ENCODE data around the gene TCF21. TPM values are rescaled to one million over a fixed set of nuclear protein-coding genes. Genes with fewer than 3 reads are reported as not detected.

Gene TCF21
- total and polyA plus RNA-seq, 2 of the 4 experiments (the other 2 are of a cell fraction), result 6.6 to 10.0 TPM

GRCh38 chr6:133844709-133845108 is 44.2 kb upstream of the TCF21 start:
- no peak overlapping the region for H3K27ac ChIP-seq (ENCODE audit: insufficient read depth, low read length)
- intact Hi-C loops (cut with micrococcal nuclease), result no loop called here
- H3K23ac ChIP-seq (ENCODE audit: low read depth, low read length), result no peak overlapping the region
- H2AFZ ChIP-seq (replicated peaks; ENCODE audit: low read length, poor library complexity), result no peak overlapping the region
- ATAC-seq (ENCODE audit: low read depth), result no peak
- no peak overlapping the region for H2AK5ac ChIP-seq (ENCODE audit: low read depth, low read length)
- H2BK120ac ChIP-seq (ENCODE audit: low read depth, low read length), result no peak overlapping the region
- H3K9ac ChIP-seq (ENCODE audit: low read depth, low read length), result no peak overlapping the region
- POLR2A ChIA-PET (ENCODE audit: unreplicated experiment), result no interaction called here
- H3K56ac ChIP-seq (ENCODE audit: extremely low read depth, insufficient read depth, low read length), result no peak overlapping the region
- H3K4me3 ChIP-seq (ENCODE audit: insufficient read depth, low read depth, low read length), result no peak overlapping the region
- H3K27me3 ChIP-seq (ENCODE audit: control insufficient read depth, insufficient read depth, low read length), result no peaks in the 10 kb centered on the region
- H4K91ac ChIP-seq (ENCODE audit: insufficient read depth, low read depth, low read length), result no peak overlapping the region
- H3K4me1 ChIP-seq (ENCODE audit: control insufficient read depth, insufficient read depth, low read length), result no peaks in the 10 kb centered on the region
- TF ChIP-seq BHLHE40 (IDR thresholded peaks at IDR 0.05; ENCODE audit: low read depth, low read length) (no peak), NFE2L2 (IDR thresholded peaks at IDR 0.05; ENCODE audit: low read depth, low read length) (no peak)
- no peak overlapping the region for H2BK20ac ChIP-seq (ENCODE audit: low read depth, low read length)
- no peak for DNase-seq
- dilution Hi-C loops (cut with HindIII; ENCODE audit: low sequenced_read_pairs, unreplicated experiment), result no loop called here
- no peak overlapping the region for H3K4ac ChIP-seq (ENCODE audit: low read depth, low read length)
- no peaks in the 10 kb centered on the region for H4K20me1 ChIP-seq (ENCODE audit: insufficient read depth, low read length)
- no TSS peak for BruUV-seq (replicated peaks)
- H3K36me3 ChIP-seq (ENCODE audit: control insufficient read depth, insufficient read depth, low read length), result no peaks in the 10 kb centered on the region
- no peak overlapping the region for H4K5ac ChIP-seq (ENCODE audit: low read depth, low read length)
- no peak overlapping the region for H2AK9ac ChIP-seq (replicated peaks; ENCODE audit: low read depth, low read length, poor library complexity)
- no peaks in the 10 kb centered on the region for H3K9me1 ChIP-seq (ENCODE audit: insufficient read depth, low read length)
- H3K79me1 ChIP-seq (ENCODE audit: low read depth in 1 of 2, low read length in 2 of 2), result no peaks in the 10 kb centered on the region
- CTCF ChIA-PET, result no interaction called here
- no peak overlapping the region for H2BK15ac ChIP-seq (ENCODE audit: low read depth, low read length)
- no peak overlapping the region for H3K4me2 ChIP-seq (ENCODE audit: low read depth, low read length)
- no peak overlapping the region for H3K14ac ChIP-seq (replicated peaks; ENCODE audit: low read depth, low read length)
- in situ Hi-C loops (cut with MboI; ENCODE audit: low sequenced_read_pairs), result no loop called here
- no CpG with 5 or more reads among the region's 1 CpG for WGBS, 2 experiments (ENCODE audit: extremely low coverage in 2 of 2, insufficient read length in 1 of 2)
- no peak overlapping the region for H3K18ac ChIP-seq (ENCODE audit: low read depth, low read length)
- no peaks in the 10 kb centered on the region for H3K9me3 ChIP-seq (ENCODE audit: control insufficient read depth, insufficient read depth, low read length)
- no peak overlapping the region for H4K8ac ChIP-seq (ENCODE audit: low read depth in 2 of 2, low read length in 2 of 2)
- H2BK5ac ChIP-seq (ENCODE audit: low read depth, low read length, poor library complexity, severe bottlenecking), result no peak overlapping the region

Measured in IMR-90 (cell line).